Measurements from ENCODE around the gene JPH2. TPM values are rescaled to one million over a fixed set of nuclear protein-coding genes. Genes with fewer than 3 reads are reported as not detected.

JPH2 gene
- total RNA-seq, 2 experiments from 2014 or later = not detected

DNA sequence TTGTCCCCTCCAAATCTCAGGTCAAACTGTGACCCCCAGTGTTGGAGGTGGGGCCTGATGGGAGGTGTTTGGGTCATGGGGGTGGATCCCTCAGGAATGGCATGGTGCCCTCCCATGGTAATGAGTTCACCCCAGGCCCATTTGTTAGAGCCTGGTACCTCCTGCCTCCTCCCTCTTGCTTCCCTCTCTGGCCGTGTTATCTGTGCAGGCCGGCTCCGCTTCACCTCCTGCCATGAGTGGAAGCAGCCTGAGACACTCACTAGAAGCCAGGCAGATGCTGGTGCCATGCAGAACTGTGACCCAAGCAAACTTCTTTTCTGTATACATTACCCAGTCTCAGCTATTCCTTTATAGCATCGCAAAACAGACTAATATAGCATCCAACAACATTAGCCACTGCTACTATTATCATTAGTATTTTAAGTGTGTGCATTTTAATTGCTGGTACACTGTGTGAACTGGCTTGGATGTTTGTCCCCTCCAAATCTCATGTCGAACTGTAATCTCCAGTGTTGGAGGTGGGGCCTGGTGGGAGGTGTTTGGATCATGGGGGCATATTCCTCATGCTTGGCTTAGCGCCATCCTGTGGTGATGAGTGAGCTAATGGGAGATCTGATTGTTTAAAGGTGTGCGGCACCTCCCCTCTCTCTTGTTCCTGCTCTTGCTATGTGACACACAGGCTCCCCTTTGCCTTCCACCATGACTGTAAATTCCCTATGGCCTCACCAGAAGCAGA, 35.8 kb upstream of the JPH2 start:
- peaks cover 24% of the 10 kb centered on the region for H3K4me1 Mint-ChIP-seq (ENCODE audit: low read depth)
- intact Hi-C loops (cut with micrococcal nuclease) = no loop called here
- CTCF ChIA-PET = interaction anchor here (2.6 kb wide), 1 partner anchor 88 kb away, joined by 16 read pairs; the partner anchor contains the start of gene FITM2

DNA sequence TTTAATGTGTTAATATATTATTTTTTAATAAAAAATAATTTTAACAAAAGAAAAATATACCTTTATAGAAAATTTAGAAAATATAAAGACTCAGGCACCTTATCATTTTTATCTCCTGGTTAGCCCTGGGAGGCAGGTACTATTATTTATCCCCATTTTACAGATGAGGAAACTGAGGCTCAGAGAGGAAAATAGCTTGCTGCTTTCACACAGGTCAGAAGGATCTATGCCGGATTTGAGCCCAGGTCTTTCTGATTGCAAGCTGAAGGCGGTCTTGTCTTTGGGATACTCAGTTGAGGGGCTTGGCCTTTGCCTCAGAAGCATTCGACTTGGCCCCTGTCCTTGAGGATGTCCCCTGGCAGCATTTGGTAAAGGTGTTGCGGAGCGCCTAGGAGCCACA, 35.0 kb upstream of the JPH2 start:
- intact Hi-C loops (cut with micrococcal nuclease) = no loop called here
- CTCF ChIA-PET = no interaction called here
- Mint-ChIP-seq H3K36me3 (no peaks in the 10 kb centered on the region), H3K4me1 (ENCODE audit: low read depth) (peaks cover 31% of the 10 kb centered on the region), H3K4me3 (no peak overlapping the region), H3K27ac (no peak overlapping the region), H3K9me3 (no peaks in the 10 kb centered on the region), H3K27me3 (no peaks in the 10 kb centered on the region)
- no peak for DNase-seq
- POLR2A ChIA-PET = no interaction called here

More for the DNA sequence above, 35.8 kb upstream of the JPH2 start:
- H3K27ac Mint-ChIP-seq = no peak overlapping the region
- no peaks in the 10 kb centered on the region for H3K9me3 Mint-ChIP-seq
- no peaks in the 10 kb centered on the region for H3K27me3 Mint-ChIP-seq
- no peak overlapping the region for H3K4me3 Mint-ChIP-seq
- no peak for DNase-seq
- H3K36me3 Mint-ChIP-seq = no peaks in the 10 kb centered on the region
- POLR2A ChIA-PET = no interaction called here

DNA sequence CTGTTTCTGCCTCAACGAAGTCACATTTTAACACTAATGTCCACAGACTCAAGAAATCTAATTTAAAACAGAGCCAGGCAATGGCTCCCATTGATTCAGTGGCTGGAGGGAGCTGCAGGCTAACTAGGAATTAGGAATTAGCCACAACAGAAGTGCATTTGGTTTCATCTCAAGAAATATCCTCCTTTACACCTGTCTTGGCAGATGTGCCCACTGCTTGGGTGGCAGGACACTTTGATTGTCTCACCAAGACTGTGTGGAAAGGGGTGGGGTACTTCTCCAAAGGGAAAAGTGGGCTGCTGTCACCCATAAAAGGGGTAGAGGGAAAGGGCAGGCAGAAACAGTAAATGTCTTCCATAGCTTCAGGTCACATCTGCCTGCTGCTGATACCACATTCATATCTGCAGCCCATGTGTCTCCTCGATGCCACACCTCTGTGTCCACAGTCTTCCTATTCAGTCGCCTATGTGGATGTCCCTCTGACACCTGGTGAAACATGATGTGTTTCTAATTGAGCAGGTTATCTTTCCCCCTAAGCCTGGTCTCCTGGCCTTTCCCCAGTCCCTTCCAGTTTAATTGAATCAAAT, 34.5 kb upstream of the JPH2 start:
- ChIA-PET POLR2A (no interaction called here), CTCF (interaction anchor here (10.3 kb wide), 1 partner anchor 89 kb away, joined by 453 read pairs; the partner anchor contains the start of gene FITM2)
- H3K9me3 Mint-ChIP-seq = no peaks in the 10 kb centered on the region
- no peaks in the 10 kb centered on the region for H3K27me3 Mint-ChIP-seq
- no peak for DNase-seq
- no peak overlapping the region for H3K4me3 Mint-ChIP-seq
- H3K36me3 Mint-ChIP-seq = no peaks in the 10 kb centered on the region
- intact Hi-C loops (cut with micrococcal nuclease) = no loop called here
- peaks cover 31% of the 10 kb centered on the region for H3K4me1 Mint-ChIP-seq (ENCODE audit: low read depth)
- no peak overlapping the region for H3K27ac Mint-ChIP-seq

DNA sequence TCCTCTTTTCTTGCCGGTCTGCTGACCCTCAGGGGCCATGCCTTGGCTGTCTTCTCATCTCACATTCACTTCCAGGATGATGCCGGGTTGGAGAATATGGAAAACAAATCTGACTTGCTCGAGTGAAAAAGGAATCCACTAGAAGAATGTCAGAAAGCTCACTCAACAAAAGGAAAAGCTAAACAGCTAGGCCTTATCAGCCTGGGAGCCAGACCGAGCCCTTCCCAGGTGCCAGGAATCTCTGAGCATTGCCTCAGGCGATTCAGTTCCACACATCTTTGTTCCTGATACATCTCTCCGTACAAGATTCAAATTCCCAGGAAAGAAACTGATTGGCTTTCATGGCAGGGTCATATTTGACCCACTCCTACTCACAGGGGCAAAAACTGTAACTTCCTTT, 32.8 kb upstream of the JPH2 start:
- ChIA-PET POLR2A (interaction anchor here (0.7 to 3.0 kb wide), 2 partner anchors 15 to 92 kb away, joined by 4 to 21 read pairs; partner anchors contain the start of gene FITM2), CTCF (interaction anchor here (1.0 to 10.3 kb wide), 4 partner anchors 10 to 91 kb away, joined by 3 to 453 read pairs (median 14); partner anchors contain the start of genes FITM2 and OSER1)
- Mint-ChIP-seq H3K27ac (no peak overlapping the region), H3K36me3 (no peaks in the 10 kb centered on the region), H3K9me3 (no peaks in the 10 kb centered on the region), H3K4me1 (ENCODE audit: low read depth) (peaks cover 43% of the 10 kb centered on the region), H3K27me3 (no peaks in the 10 kb centered on the region), H3K4me3 (no peak overlapping the region)
- no peak for DNase-seq
- intact Hi-C loops (cut with micrococcal nuclease) = loop anchor here (5.0 to 10.0 kb wide), 5 partner anchors 275 to 665 kb away; partner anchors contain the start of genes ADA, SERINC3 and YWHAB

DNA sequence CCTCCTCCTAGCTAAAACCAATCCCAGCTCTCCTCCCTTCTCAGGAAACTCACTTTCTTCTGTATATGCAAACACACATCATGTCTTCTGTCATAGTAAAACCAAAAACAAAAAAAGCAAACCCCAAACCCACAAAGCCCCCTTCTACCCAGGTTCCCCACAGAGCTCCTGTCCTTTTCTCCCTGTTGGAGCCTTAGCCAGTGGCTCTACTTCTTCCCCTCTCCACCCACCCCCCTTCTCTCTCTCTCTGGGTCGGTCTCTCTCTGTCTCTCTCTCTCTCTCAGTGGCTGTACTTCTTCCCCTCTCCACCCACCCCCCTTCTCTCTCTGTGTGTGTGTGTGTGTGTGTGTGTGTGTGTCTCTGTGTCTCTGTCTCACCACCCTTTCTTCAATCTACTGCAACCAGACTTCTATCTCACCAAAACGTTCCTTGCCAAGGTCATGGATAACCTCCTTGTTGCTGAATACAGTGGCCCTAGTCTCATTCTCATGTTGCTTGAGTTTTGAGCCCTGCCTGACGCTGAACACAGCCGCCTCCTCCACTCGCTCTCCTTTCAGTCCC, 32.3 kb upstream of the JPH2 start:
- ChIA-PET CTCF (interaction anchor here (0.8 to 10.3 kb wide), 14 partner anchors 9 to 390 kb away, joined by 3 to 453 read pairs (median 6); partner anchors contain the start of genes FITM2 and OSER1), POLR2A (interaction anchor here (0.7 to 3.0 kb wide), 5 partner anchors 9 to 320 kb away, joined by 3 to 21 read pairs (median 4); partner anchors contain the start of genes FITM2 and OSER1)
- Mint-ChIP-seq H3K27me3 (no peaks in the 10 kb centered on the region), H3K4me3 (no peak overlapping the region), H3K4me1 (ENCODE audit: low read depth) (peaks cover 43% of the 10 kb centered on the region), H3K36me3 (no peaks in the 10 kb centered on the region), H3K27ac (peak overlapping the region; percentile 68), H3K9me3 (no peaks in the 10 kb centered on the region)
- intact Hi-C loops (cut with micrococcal nuclease) = loop anchor here (5.0 to 10.0 kb wide), 5 partner anchors 276 to 666 kb away; partner anchors contain the start of genes ADA, SERINC3 and YWHAB
- DNase-seq = no peak

DNA sequence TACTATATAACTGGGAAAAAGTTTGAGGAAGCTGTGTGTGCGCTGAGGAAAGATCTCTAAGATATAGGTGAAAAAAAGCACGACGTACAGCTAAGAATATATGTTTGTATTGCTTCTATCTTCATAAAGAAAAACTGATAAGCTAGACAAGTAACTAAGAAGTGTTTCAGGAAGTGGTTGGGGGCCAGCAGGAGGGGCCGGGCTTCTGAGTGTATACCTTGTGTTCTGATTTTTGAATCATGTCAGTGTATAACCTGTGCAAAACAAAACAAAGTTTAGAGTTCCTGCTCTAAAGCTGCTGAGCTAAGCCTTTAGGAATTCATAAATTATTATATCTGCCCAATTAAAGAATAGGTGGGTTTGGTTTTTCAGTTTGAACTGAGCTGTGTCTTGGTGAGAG, 31.5 kb upstream of the JPH2 start:
- CTCF ChIA-PET = interaction anchor here (0.8 to 10.3 kb wide), 20 partner anchors 8 to 391 kb away, joined by 3 to 453 read pairs (median 6); partner anchors contain the start of genes FITM2 and OSER1
- Mint-ChIP-seq H3K9me3 (no peaks in the 10 kb centered on the region), H3K27me3 (no peaks in the 10 kb centered on the region), H3K36me3 (no peaks in the 10 kb centered on the region), H3K4me3 (peak overlapping the region; percentile 9), H3K4me1 (ENCODE audit: low read depth) (peaks cover 43% of the 10 kb centered on the region), H3K27ac (peak overlapping the region; percentile 68)
- intact Hi-C loops (cut with micrococcal nuclease) = loop anchor here (5.0 to 10.0 kb wide), 5 partner anchors 276 to 666 kb away; partner anchors contain the start of genes ADA, SERINC3 and YWHAB
- peak; percentile 78 for DNase-seq
- POLR2A ChIA-PET = interaction anchor here (0.8 to 3.0 kb wide), 3 partner anchors 8 to 93 kb away, joined by 3 to 21 read pairs (median 4); partner anchors contain the start of genes FITM2 and OSER1

DNA sequence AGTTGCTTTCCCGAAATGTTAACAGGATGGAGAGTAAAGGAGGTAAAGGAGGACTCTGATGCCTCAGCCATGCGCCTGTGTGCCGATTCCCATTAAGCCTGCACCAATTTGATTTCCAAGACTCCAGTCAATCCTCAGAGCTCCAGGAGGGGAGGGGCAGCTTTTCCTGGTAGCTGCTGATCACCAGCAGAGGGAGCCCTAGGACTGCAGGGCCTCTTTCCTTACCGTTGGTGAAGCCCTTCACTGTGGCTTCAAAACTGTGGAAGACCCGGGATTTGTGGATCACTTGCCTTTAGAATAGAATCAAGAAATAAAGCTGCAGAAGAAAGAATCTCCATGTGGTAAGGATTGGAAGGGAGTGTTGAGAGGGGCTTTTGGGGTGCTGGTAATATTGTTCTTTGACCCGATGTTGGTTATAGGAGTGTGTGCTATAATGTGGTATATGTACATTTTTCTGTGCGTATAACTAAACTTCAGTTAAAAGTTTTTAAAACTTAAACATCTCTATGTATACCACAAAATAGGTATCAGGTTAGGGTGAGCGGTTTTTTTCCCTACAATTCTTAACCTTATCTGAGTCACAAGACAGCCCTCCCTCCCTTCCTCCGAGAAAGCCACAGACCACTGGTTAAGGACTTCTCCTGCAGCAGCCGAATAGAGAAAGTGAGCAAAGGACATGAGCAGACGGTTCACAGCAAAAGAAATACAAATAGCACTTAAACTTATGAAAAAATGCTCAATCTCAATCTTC, 30.5 kb upstream of the JPH2 start:
- H3K4me1 Mint-ChIP-seq (ENCODE audit: low read depth) = peaks cover 47% of the 10 kb centered on the region

DNA sequence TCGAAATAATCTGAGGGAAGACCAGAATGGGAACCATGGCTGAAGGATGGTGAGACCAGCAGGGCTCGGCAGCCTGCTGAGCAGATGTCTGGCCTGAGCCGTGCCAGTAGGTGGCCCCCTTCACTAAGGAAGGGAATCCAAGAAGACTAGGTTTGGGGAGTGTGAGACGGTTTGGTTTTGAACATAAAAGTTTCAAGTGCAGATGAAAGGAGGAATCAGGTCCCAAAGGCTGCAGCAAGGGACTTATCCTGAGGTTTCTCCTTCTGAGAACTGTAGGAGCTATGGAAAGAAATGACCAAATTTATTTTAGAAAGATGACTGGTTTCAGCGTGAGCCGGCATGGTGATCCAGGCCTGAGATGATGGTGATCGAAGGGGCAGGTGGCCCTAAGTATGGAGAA, 28.1 kb upstream of the JPH2 start:
- peaks cover 1% of the 10 kb centered on the region for H3K27me3 Mint-ChIP-seq
- intact Hi-C loops (cut with micrococcal nuclease) = loop anchor here (5.0 to 10.0 kb wide), 5 partner anchors 280 to 670 kb away; partner anchors contain the start of genes ADA, SERINC3 and YWHAB
- H3K9me3 Mint-ChIP-seq = no peaks in the 10 kb centered on the region
- peaks cover 4% of the 10 kb centered on the region for H3K36me3 Mint-ChIP-seq
- POLR2A ChIA-PET = no interaction called here
- no peak overlapping the region for H3K4me3 Mint-ChIP-seq
- CTCF ChIA-PET = interaction anchor here (1.2 to 10.3 kb wide), 9 partner anchors 10 to 395 kb away, joined by 3 to 453 read pairs (median 6); partner anchors contain the start of gene FITM2
- peak; percentile 84 for DNase-seq
- H3K27ac Mint-ChIP-seq = no peak overlapping the region
- H3K4me1 Mint-ChIP-seq (ENCODE audit: low read depth) = peaks cover 59% of the 10 kb centered on the region

More for the DNA sequence above, 30.5 kb upstream of the JPH2 start:
- Mint-ChIP-seq H3K36me3 (no peaks in the 10 kb centered on the region), H3K9me3 (no peaks in the 10 kb centered on the region), H3K4me3 (peak overlapping the region; percentile 66), H3K27me3 (no peaks in the 10 kb centered on the region), H3K27ac (peak overlapping the region; percentile 68)
- intact Hi-C loops (cut with micrococcal nuclease) = loop anchor here (1.0 to 10.0 kb wide), 7 partner anchors 94 to 667 kb away; partner anchors contain the start of genes ADA, FITM2, SERINC3 and YWHAB
- peak; percentile 76 for DNase-seq
- ChIA-PET CTCF (interaction anchor here (0.6 to 10.3 kb wide), 43 partner anchors 9 to 649 kb away, joined by 3 to 453 read pairs (median 5); partner anchors contain the start of genes FITM2, GDAP1L1 and TTPAL), POLR2A (interaction anchor here (0.6 to 3.0 kb wide), 2 partner anchors 94 to 391 kb away, joined by 3 to 21 read pairs; partner anchors contain the start of gene FITM2)

DNA sequence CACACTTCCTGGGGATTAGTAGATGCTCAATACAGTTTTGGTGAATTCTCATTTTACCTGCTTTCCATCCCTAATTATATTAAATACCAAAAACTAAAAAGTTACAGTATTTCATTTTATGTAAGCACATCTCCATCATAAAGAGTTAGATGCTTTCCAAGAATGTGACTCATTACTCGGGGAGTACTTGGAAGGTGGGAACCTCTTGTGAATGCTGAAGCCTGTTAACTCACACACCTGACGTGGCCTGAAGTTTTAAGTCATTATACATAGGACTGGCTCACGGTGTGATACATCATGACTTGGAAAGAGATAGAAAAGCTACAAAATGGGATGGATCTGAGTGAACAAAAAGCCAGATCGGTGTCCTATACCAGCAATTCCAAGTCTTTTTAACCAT, 25.8 kb upstream of the JPH2 start:
- Mint-ChIP-seq H3K4me3 (no peak overlapping the region), H3K27me3 (peaks cover 1% of the 10 kb centered on the region), H3K9me3 (no peaks in the 10 kb centered on the region), H3K36me3 (peaks cover 4% of the 10 kb centered on the region), H3K27ac (no peak overlapping the region), H3K4me1 (ENCODE audit: low read depth) (peaks cover 57% of the 10 kb centered on the region)
- ChIA-PET CTCF (interaction anchor here (1.1 to 10.3 kb wide), 4 partner anchors 98 to 397 kb away, joined by 3 to 453 read pairs (median 68); partner anchors contain the start of gene FITM2), POLR2A (interaction anchor here (1.5 kb wide), 1 partner anchor 102 kb away, joined by 3 read pairs; no protein-coding TSS in a partner anchor)
- DNase-seq = no peak
- intact Hi-C loops (cut with micrococcal nuclease) = loop anchor here (5.0 to 10.0 kb wide), 5 partner anchors 250 to 755 kb away; partner anchors contain the start of genes SERINC3, SRSF6 and YWHAB

DNA sequence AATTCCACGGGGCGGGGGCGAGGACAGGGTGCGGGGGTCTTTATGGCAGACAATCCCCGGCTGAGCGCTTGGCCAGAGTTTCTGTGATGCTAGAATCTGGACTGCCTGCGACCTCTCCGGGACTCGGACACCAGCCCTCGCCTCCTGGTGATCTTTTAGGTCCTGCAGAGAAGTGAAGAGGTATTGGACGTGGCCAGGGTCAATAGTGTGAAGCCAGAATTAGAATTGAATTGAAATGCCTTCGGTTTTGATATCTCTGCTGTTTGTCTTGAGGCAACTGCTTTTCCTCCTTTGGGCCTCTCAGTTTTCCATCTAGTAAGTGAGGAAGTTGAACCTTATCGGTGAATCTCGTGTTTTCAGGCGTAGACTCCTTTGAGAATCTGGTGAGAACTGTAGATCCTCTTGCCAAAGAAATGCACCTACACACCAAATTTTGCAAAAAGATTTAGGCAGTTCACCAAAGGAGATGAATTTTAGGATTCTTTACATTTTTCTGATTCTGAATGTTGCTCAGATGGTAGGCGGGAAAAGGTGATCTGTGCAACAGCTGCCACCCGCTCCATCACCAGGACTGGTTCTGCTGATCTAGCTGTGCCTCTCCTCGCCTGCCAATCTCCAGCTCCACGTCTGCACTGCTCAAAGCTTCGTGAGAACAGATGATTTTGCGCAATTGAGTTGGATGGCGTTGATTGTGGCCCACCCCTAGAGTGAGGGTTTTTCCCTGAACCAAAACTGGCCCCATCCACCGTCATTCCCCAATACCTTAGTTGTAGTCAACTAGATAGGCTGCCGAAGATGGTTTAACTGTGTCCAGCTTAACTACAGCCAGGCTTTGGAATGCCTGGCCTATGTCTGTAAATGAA, 24.4 kb upstream of the JPH2 start:
- POLR2A ChIA-PET = interaction anchor here (1.0 to 1.5 kb wide), 3 partner anchors 99 to 264 kb away, joined by 3 to 6 read pairs (median 4); partner anchors contain the start of genes FITM2 and TTPAL
- peak overlapping the region; percentile 93 for H3K27ac Mint-ChIP-seq
- no peak for DNase-seq
- intact Hi-C loops (cut with micrococcal nuclease) = loop anchor here (2.0 to 10.0 kb wide), 6 partner anchors 251 to 754 kb away; partner anchors contain the start of genes SERINC3, SRSF6 and YWHAB
- H3K9me3 Mint-ChIP-seq = no peaks in the 10 kb centered on the region
- H3K4me1 Mint-ChIP-seq (ENCODE audit: low read depth) = peaks cover 62% of the 10 kb centered on the region
- H3K36me3 Mint-ChIP-seq = peaks cover 5% of the 10 kb centered on the region
- H3K4me3 Mint-ChIP-seq = peak overlapping the region; percentile 98
- CTCF ChIA-PET = interaction anchor here (1.1 to 10.3 kb wide), 4 partner anchors 99 to 399 kb away, joined by 3 to 453 read pairs (median 68); partner anchors contain the start of gene FITM2
- H3K27me3 Mint-ChIP-seq = peaks cover 1% of the 10 kb centered on the region
